A549 treated with AZD2906 at 1 μM for 4 hours (cell line): ENCODE measurements around the gene C18orf32. TPM values are rescaled to one million over a fixed set of nuclear protein-coding genes. Genes with fewer than 3 reads are reported as not detected.

Experiments
- total RNA-seq: library from RNA; stranded (reverse); fragments of 200-300 nt; extraction: Qiagen RNA extraction; gene quantifications from 5 replicates; pipeline ENCODE4 v1.2.3, GENCODE V29; 2022

Gene C18orf32
- 16.3 to 23.8 TPM (median 22.8 TPM) in 5 replicates for total RNA-seq

DNA sequence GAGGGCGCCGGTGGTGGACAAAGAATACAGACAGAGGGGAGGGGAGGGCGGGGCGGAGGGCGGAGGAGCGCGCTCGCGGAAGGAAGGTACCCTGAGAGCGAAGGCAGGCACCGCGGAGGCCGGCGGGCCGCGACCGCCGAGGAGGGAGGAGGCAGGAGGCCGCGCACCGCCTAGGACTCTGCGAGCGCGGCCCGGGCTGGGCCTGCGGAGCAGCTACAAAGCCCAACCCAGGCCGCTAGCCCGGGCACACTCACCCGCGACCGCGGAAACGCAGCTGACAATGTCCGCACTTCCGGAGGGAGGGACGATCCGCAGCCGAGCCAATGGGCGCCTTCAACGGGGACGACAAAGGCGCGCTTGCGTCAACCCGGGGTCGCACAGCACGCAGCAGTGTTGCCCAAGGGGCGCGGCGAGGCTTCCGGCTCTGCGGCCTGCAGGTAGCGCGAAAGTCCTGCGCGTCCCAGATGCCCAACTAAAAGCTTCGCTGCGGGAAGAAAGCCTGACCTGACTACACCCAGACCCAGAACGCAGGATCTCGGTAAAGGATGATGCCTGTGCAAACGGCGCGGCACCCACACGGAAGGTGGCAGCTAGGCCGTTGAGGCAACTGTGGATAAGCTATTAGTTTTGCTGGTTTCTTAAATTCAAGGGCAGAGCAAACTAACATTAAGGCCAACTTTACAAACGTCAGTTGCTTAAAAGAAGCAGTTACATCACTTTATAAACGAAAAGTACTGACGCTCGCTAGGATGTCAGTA lies at the start of gene C18orf32:
Gene C18orf32, minus strand, starts transcription at position 282 of the 758 bp plus-strand sequence. CDS start 3,486 bp downstream, outside the sequence.

DNA sequence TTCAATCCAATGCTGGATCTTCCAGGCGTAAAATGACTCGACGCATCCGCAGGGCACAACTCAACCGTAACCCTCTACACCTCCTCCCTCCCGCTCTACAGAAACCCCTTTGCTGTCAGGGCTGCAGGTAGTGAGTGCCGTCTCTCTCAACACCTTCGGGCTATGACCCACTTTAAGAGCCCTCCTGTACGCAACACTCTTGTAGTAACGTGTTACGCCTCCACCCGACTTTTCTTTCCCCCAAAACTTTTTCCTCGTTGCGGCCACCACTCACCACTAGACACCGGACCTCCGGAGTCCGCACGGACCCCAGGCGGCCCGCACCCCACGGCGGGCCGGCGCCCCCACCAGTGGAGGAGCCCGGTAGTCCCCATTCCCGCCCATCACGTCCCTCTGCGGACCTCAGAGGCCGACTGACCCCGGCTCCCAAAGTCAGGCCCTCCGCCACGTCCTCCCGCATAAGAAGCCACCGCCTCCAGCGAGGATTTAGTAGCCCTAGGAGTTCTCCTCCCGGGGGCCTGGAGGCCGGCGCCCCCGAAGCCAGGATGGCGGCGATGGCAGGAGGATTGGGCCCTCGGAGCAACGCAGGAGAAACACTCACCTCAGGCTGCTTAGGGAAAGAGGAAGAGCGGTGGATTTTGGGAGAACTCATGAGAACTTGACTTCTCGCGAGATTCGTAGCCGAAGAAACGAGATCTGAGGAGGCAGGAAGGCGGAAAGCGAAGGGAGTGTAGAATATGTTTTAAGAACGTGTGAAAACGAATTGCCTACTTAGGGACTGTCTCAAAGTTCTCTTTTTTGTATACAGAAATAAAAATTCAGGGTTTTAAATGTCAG lies 5.0 kb upstream of the C18orf32 start, which contains the start of gene RPL17:
Gene RPL17, minus strand, starts transcription at position 609 of the 837 bp plus-strand sequence.

Other genes with a start within 250 kb of the C18orf32 start
- 9.0 to 12.8 TPM (median 10.3 TPM) in 5 replicates for gene DYM, start 26.6 kb downstream of the C18orf32 start, total RNA-seq
- 1,497 to 1,883 TPM (median 1,512 TPM) in 5 replicates for gene RPL17, start 5.2 kb upstream of the C18orf32 start, total RNA-seq
- gene LIPG, start 74.8 kb upstream of the C18orf32 start, total RNA-seq, result 0.13 to 0.55 TPM (median 0.17 TPM) in 5 replicates